Activated naive CD8-positive, alpha-beta T cell treated with anti-CD3 and anti-CD28 coated beads, Interleukin-2, amount 10 ng/mL, durations not matched to agents 7 days and 5 days (primary cell): Measurements from ENCODE around the gene STPG1. TPM values are rescaled to one million over a fixed set of nuclear protein-coding genes. Genes with fewer than 3 reads are reported as not detected.

ENCODE experiments used
- ATAC-seq: fragments of 150-1000 bp; cut with Tn5 transposase; one replicate; pipeline ENCODE4 v1.10.0; 2021; ENCODE audit warnings: low read depth, moderate library complexity
- POLR2A ChIA-PET: fragments of 350-600 bp; sonication (Branson Sonifier 250); formaldehyde crosslinking; loops from one replicate; lab custom pipeline; 2021; ENCODE audit warnings: antibody characterized with exemption; lab: Charles Lee
- DNase-seq: peaks from one replicate; pipeline ENCODE4 v3.0.0; 2021
- H3K27ac Mint-ChIP-seq: one replicate; pipeline ENCODE4 v1.8.0; 2022; ENCODE audit warnings: mild to moderate bottlenecking, mixed read lengths
- H3K27me3 Mint-ChIP-seq: one replicate; pipeline ENCODE4 v1.8.0; 2022; ENCODE audit warnings: mild to moderate bottlenecking, moderate library complexity, mixed read lengths
- H3K36me3 Mint-ChIP-seq: one replicate; pipeline ENCODE4 v1.8.0; 2021; ENCODE audit warnings: mild to moderate bottlenecking, mixed read lengths
- H3K4me1 Mint-ChIP-seq: one replicate; pipeline ENCODE4 v1.8.0; 2021; ENCODE audit warnings: mixed read lengths
- H3K4me3 Mint-ChIP-seq: one replicate; pipeline ENCODE4 v1.8.0; 2022; ENCODE audit warnings: mild to moderate bottlenecking, moderate library complexity, mixed read lengths
- H3K9me3 Mint-ChIP-seq: one replicate; pipeline ENCODE4 v1.8.0; 2021; ENCODE audit warnings: mixed read lengths
- total RNA-seq, 2 experiments: library from RNA; stranded (reverse); gene quantifications; one replicate each; pipeline ENCODE4 v1.2.3, GENCODE V29; 2021

STPG1 gene
- total RNA-seq, 2 experiments from 2014 or later: 8.6 to 9.0 TPM

DNA sequence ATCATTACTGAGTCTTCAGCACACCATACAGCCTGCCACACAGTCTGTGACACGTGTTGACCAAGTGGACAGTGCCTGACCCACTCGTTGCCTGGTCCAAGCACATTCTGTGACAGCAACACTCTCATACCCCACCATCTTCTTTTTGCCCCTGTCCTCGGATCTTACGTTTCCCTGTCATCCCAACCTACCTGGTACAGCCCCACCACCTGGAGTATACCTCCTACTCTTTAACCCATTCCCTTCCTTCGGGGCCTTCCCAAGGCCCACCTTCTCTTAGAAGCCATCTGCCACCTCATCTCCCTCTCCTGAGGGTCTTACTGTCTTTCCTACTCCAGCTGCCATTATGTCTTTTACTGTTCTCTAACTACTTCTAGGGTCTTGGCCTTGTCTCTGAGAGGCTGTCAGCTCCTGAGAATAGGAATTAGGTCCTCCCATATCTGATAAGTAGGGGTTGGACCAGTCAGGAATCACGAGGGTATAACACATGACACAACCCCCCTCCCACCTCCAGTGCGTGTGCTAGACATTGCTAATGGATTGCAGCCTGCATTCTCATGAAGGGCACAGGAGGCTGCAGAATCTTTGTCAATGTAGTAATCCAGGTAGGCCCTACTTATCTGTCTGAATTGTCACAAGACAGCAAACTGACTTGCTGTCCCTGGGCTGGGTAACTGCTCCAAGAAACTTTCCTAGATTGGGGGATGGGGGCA lies 81.5 kb downstream of the STPG1 start:
- no peak for DNase-seq
- H3K27me3 Mint-ChIP-seq: peaks cover 51% of the 10 kb centered on the region
- H3K9me3 Mint-ChIP-seq: no peaks in the 10 kb centered on the region
- H3K36me3 Mint-ChIP-seq: no peaks in the 10 kb centered on the region
- no peaks in the 10 kb centered on the region for H3K4me1 Mint-ChIP-seq
- no peak overlapping the region for H3K4me3 Mint-ChIP-seq
- POLR2A ChIA-PET: no interaction called here
- no peak overlapping the region for H3K27ac Mint-ChIP-seq
- ATAC-seq: no peak

DNA sequence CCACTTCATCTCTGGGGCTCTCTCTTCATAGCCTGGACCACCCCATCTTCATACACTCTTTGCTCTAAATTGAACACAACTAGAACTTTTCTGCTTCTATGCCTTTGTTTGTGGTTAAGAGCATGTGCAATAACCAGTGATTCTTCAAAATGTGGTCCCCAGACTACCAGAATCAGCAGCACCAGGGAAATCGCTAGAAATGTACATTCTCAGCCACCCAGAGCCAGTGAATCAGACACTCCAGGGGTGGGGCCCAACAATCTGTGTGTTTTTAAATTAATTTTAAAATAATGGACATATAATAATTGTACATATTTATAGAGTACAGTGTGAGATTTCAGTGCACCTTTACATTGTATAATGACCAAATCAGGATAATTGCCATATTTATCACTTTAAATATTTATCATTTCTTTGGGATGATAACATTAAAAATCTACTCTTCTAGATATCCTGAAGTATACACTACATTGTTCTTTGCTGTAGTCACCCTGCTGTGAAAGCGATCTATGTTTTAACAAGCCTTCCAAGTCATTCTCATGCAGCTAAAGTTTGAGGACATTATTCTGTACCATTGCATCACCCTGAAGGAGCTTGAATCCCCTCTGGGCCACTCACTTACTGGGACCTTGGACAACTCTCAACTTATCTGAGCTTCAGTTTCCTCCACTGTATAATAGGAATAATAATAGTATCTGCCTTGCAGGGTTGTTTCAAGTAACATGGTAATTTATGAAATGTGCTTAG lies 83.6 kb downstream of the STPG1 start:
- Mint-ChIP-seq H3K27ac (no peak overlapping the region), H3K9me3 (no peaks in the 10 kb centered on the region), H3K36me3 (no peaks in the 10 kb centered on the region), H3K27me3 (peaks cover 72% of the 10 kb centered on the region), H3K4me1 (no peaks in the 10 kb centered on the region), H3K4me3 (no peak overlapping the region)
- DNase-seq (no peak), ATAC-seq (no peak)
- POLR2A ChIA-PET: no interaction called here

DNA sequence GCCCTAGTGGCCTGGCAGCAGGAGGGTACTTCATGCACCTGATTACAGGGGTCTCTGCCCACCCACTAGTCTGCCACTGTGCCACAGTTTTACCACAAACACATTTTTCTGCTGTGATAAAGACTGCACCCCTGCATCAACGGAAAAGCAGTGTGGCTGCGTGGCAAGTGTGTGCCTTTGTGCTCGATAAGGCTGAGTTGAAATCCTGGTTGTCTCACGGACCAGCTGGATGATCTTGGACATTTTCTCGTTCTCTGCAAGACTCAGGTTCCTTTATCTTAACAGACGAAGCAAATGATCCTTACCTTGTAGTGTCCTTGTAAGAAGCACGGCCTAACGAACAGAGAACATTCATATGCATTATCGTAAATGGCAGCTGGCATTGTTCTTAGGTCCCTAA lies 84.3 kb downstream of the STPG1 start:
- ATAC-seq (no peak), DNase-seq (no peak)
- Mint-ChIP-seq H3K27me3 (peaks cover 76% of the 10 kb centered on the region), H3K36me3 (no peaks in the 10 kb centered on the region), H3K4me3 (no peak overlapping the region), H3K4me1 (no peaks in the 10 kb centered on the region), H3K9me3 (no peaks in the 10 kb centered on the region), H3K27ac (no peak overlapping the region)
- POLR2A ChIA-PET: interaction anchor here (1.1 kb wide), 1 partner anchor 22 kb away, joined by 3 read pairs; no protein-coding TSS in a partner anchor

DNA sequence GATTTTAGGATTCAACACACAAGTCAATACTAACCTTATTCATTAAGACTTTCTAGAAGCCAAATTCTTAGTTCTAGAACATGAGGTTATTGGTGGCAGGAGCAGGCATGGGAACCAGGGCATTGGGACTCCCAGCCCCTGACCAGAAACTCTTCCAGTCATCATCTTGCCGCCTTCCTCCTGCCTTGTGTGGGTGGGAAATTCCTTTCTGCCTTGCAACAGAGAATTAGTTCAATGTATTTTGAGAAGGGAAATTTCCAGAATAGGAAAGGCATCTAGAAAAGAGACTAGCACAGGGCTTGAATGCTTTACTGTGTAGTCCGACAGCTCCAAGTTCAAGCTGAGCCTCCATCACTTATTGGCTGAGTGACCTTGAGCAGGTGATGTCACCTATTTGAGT lies 85.7 kb downstream of the STPG1 start:
- H3K9me3 Mint-ChIP-seq: no peaks in the 10 kb centered on the region
- POLR2A ChIA-PET: no interaction called here
- no peak for ATAC-seq
- no peak overlapping the region for H3K27ac Mint-ChIP-seq
- DNase-seq: no peak
- peaks cover 80% of the 10 kb centered on the region for H3K27me3 Mint-ChIP-seq
- peaks cover under 1% of the 10 kb centered on the region for H3K4me1 Mint-ChIP-seq
- no peak overlapping the region for H3K4me3 Mint-ChIP-seq
- no peaks in the 10 kb centered on the region for H3K36me3 Mint-ChIP-seq

DNA sequence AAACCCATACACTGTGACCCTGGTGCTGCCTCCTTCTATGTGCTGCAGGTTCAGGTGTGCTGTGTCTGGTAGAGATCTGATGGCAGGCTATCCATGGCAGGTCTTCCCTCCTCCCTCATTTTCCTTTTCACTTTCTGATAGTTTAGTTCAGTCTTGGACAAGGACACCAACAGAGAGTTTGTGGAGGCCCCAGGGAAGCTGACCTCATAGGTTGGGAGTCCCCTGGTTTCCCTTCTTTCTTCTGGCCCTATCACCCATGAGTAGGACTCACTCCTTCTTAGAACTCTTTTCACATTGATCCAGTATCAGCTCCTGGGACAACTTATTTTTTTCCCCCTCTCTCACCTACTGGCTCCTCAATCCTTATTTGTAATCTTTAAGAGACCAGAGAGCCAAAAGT lies 86.1 kb downstream of the STPG1 start:
- Mint-ChIP-seq H3K27me3 (peaks cover 84% of the 10 kb centered on the region), H3K36me3 (no peaks in the 10 kb centered on the region), H3K9me3 (no peaks in the 10 kb centered on the region), H3K4me3 (no peak overlapping the region), H3K4me1 (peaks cover 4% of the 10 kb centered on the region), H3K27ac (no peak overlapping the region)
- POLR2A ChIA-PET: no interaction called here
- DNase-seq: no peak
- ATAC-seq: no peak

DNA sequence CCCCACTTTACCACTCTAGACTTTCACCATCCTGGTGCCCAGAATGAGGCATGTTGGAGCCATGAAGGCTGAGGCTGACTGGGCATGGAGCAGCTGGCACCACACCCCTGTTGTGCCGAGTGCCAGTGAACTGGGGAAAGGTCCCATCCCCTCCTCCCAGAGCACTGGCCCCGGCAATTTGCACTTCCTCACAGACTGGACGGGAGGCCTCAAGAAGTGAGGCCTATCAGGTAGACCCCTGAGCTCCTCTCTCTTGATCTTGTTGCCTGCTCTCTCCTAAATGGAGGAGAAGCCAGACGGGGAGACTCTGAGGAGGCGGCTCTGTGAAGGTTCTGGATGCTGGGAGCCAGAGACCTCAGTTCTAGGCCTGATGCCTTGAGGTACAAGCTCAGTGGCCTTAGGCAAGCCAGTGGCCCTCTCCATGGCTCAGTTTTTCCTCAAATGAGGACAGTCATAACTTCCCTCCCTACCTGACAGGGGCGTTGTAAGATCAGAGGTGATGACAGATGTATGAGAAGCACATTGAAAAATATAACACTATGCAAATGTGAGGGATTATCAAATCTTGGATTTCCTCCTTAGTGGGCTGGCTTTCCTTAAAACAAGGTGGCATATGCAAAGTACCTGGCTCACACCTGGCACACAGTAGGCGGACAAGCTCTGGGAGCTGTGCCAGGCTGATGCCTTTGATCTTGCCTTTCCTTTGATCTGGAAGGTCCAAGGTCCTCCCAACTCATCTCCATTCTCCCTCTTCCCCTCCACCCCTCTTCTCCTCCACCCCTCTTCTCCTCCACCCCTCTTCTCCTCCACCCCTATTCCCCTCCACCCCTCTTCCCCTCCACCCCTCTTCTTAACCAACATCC lies 87.8 kb downstream of the STPG1 start:
- DNase-seq: no peak
- H3K4me1 Mint-ChIP-seq: peaks cover 12% of the 10 kb centered on the region
- ATAC-seq: no peak
- peaks cover 83% of the 10 kb centered on the region for H3K27me3 Mint-ChIP-seq
- H3K36me3 Mint-ChIP-seq: no peaks in the 10 kb centered on the region
- no peaks in the 10 kb centered on the region for H3K9me3 Mint-ChIP-seq
- H3K27ac Mint-ChIP-seq: no peak overlapping the region
- POLR2A ChIA-PET: no interaction called here
- H3K4me3 Mint-ChIP-seq: no peak overlapping the region

DNA sequence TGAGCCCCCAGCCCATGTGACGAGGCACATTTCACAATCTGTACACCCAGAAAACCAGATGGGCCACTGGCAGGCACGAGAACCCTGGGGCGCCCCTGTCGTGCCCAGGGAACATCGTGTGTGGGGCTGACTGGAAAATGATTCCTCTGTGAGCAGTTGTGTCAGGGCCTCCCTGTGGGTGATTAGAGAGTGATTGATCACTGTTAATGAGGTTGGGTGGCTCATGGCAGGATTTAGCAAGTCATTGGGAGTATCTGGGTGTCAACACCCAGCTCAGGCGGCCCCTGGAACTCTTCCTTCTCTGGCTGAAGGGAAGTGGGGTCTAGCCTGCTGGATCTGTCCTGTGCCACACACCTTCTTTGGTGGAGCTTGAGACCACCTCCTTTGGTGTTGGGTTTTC lies 88.7 kb downstream of the STPG1 start:
- ATAC-seq (no peak), DNase-seq (no peak)
- H3K9me3 Mint-ChIP-seq: no peaks in the 10 kb centered on the region
- POLR2A ChIA-PET: no interaction called here
- H3K27me3 Mint-ChIP-seq: peaks cover 88% of the 10 kb centered on the region
- peaks cover 20% of the 10 kb centered on the region for H3K4me1 Mint-ChIP-seq
- no peak overlapping the region for H3K4me3 Mint-ChIP-seq
- H3K36me3 Mint-ChIP-seq: no peaks in the 10 kb centered on the region
- no peak overlapping the region for H3K27ac Mint-ChIP-seq

DNA sequence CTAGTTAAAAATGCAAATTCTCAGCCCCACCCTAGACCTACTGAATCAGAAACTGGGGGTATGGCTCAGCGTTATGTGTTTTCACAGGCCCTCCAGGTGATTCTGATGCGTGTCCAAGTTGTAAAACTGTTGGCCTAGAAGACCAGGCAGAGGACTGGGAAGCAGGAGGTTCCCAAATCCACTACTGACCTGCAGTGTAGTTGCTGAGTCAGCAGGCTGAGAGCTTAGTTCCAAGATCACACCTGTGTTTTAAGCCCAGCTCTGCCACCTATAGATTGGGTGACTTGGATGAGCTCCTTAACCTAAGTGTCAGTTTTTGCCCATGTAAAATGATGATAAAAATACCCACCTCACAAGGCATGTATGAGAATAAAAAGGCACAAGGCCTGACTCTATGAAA lies 90.3 kb downstream of the STPG1 start:
- Mint-ChIP-seq H3K9me3 (no peaks in the 10 kb centered on the region), H3K27me3 (peaks cover 92% of the 10 kb centered on the region), H3K4me3 (no peak overlapping the region), H3K4me1 (peaks cover 30% of the 10 kb centered on the region), H3K27ac (no peak overlapping the region), H3K36me3 (no peaks in the 10 kb centered on the region)
- POLR2A ChIA-PET: no interaction called here
- DNase-seq: no peak
- ATAC-seq: no peak

DNA sequence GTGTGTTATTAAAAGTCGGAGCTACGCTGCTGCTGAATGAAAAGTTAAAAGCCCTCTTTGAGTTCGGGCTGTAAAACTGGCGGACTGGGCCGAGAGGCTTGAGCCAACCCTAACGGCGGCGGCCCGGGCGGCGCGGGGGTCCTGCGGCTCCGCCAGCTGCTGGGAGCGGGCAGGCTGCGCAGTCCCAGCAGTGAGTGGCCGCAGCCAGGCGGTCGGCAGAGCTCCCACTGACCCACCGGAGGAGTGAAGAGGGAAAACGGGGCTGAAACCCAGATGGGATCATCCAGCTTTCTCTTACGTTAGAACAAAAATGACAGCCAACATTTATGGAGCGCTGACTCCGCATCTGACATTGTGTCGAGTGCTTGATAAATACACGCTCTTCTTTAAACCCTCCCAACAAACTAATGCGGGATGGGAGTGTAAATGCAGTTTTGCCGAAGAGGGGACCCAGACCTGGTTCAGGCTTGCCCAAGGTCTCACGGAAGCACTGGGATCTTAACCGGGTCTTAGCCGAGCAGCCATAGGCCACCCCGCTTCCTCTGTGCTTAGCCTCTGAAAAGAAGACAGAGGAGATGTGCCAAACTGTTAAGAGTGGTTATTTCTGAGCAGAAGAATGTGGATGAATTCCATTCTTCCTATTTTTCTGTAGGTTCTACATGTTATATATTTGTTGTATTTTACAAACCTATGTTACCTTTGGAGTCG lies 91.0 kb downstream of the STPG1 start:
- peak overlapping the region; percentile 8 for H3K27ac Mint-ChIP-seq
- DNase-seq (no peak), ATAC-seq (no peak)
- peaks cover 92% of the 10 kb centered on the region for H3K27me3 Mint-ChIP-seq
- peaks cover 30% of the 10 kb centered on the region for H3K4me1 Mint-ChIP-seq
- POLR2A ChIA-PET: interaction anchor here (1.1 kb wide), 1 partner anchor 318 kb away, joined by 3 read pairs; no protein-coding TSS in a partner anchor
- peak overlapping the region; percentile 76 for H3K4me3 Mint-ChIP-seq
- no peaks in the 10 kb centered on the region for H3K36me3 Mint-ChIP-seq
- H3K9me3 Mint-ChIP-seq: no peaks in the 10 kb centered on the region

DNA sequence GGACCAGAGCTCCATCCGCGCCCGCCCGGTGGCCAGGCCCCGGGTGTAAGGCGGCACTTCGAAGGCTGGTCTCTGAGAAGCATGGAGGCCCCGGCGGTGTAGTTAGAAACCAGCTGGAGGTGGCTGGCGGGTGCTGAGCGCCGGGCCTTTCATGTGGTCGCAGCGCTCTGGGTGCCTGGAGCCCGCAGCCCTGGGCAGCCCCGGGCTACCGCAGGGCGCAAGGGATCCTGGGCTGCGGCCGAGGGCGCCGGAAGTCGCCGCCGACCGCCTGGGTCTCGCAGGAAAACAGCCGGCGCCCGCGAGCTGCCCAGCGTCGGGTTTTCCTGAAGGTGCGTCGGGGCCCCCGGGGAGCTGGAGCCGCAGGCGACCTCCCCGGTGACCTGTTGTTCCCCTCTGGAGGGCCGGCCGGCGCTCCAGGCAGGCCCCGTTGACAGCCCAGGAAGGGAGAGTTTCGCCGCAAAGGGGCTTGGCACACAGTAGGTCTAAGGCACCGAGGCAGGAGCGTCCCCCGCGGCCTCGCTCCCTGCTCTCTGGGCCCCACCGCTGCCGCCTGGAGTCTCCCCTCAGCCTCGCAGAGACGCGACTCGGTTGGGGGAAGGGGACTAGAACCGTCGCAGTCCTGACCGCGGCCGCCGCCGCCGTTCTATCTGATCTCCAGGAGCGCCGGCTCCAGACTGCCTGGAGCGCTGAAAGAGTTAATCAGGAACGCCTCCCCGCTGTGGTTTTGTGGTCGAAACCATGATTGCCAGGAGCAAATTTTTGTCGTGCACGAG lies 91.7 kb downstream of the STPG1 start:
- ATAC-seq (peak; percentile 72), DNase-seq (peak; percentile 83)
- Mint-ChIP-seq H3K36me3 (no peaks in the 10 kb centered on the region), H3K27me3 (peaks cover 91% of the 10 kb centered on the region), H3K9me3 (no peaks in the 10 kb centered on the region), H3K4me3 (peak overlapping the region; percentile 76), H3K4me1 (peaks cover 30% of the 10 kb centered on the region), H3K27ac (peak overlapping the region; percentile 8)
- POLR2A ChIA-PET: interaction anchor here (1.1 kb wide), 1 partner anchor 318 kb away, joined by 3 read pairs; no protein-coding TSS in a partner anchor

DNA sequence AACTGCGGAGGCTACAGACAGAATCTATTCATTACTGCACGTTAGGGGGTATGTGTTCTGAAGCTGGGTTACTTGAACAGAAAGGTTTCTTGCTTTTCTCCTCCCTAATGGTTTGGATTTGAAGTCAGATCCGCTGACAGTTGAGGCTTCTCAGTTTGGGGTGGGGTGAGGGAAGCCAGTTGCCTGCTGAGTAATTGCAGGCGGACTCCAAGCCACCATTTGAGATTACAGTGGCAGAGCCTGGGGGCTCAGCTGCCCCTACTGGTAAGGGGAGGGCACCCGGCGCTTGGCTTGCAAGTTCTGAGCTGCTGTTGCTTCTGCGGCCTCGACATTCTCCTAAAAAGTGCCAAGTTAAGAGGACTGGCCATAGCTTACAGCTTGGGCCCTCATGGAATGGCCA lies 92.5 kb downstream of the STPG1 start:
- no peak for ATAC-seq
- H3K4me3 Mint-ChIP-seq: no peak overlapping the region
- peaks cover 30% of the 10 kb centered on the region for H3K4me1 Mint-ChIP-seq
- H3K27ac Mint-ChIP-seq: no peak overlapping the region
- H3K36me3 Mint-ChIP-seq: no peaks in the 10 kb centered on the region
- POLR2A ChIA-PET: no interaction called here
- peaks cover 89% of the 10 kb centered on the region for H3K27me3 Mint-ChIP-seq
- no peak for DNase-seq
- H3K9me3 Mint-ChIP-seq: no peaks in the 10 kb centered on the region

DNA sequence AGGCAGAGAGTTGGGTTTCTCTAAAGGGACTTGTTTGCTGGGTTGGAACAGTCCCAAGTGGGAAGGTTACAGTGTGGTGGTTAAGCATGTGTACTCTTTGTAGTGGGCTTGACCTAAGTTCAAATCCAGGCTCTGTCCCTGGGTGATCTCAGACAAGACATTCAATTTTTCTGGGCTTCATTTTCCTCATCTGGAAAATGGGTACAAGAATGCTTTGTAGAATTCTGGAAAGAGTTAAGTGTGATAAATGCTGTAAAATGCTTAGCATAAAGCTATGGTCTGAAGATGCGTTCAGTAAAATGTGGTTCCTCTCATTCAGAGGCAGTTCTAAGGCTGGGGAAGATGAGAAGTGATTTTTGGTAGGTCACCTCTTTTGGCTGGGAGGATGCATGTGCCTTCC lies 93.6 kb downstream of the STPG1 start:
- no peak overlapping the region for H3K27ac Mint-ChIP-seq
- H3K9me3 Mint-ChIP-seq: no peaks in the 10 kb centered on the region
- no peaks in the 10 kb centered on the region for H3K36me3 Mint-ChIP-seq
- no peak for ATAC-seq
- no peak overlapping the region for H3K4me3 Mint-ChIP-seq
- peaks cover 90% of the 10 kb centered on the region for H3K27me3 Mint-ChIP-seq
- POLR2A ChIA-PET: no interaction called here
- peaks cover 30% of the 10 kb centered on the region for H3K4me1 Mint-ChIP-seq
- DNase-seq: no peak
